ENCODE data around the gene HELZ.

DNA sequence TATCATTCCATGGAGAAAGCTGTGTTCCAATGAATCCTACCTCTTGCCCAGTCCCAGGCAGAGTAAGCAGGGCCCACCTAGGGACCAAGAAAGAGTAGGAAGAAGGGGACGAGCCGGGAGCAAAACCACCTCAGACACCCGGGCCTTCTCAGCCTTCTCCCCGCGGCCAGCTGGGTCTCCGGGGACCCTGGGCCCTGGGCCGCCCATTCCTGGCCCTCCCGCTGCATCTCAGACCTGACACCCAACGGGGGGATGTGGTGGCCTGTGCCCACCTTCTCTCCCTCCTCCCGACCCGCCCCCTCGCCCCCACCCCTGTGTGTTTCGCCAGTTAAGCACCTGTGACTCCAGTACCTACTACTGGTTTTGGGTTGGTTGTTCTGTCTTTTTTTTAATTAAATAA, 212.0 kb downstream of the HELZ start:
- TF ChIP-seq ZNF292 (tag by site-specific recombination; IDR thresholded peaks at IDR 0.05; ENCODE audit: borderline replicate concordance, low read depth) (no peak), YY1 (tag by site-specific recombination; IDR thresholded peaks at IDR 0.05) (no peak), ZNF138 (tag by site-specific recombination; IDR thresholded peaks at IDR 0.05; ENCODE audit: borderline replicate concordance) (no peak), ZFP3 (tag by site-specific recombination; IDR thresholded peaks at IDR 0.05; ENCODE audit: low read depth) (no peak), ZNF366 (tag by site-specific recombination; conservative IDR thresholded peaks at IDR 0.05) (no peak), ZNF777 (tag by site-specific recombination; IDR thresholded peaks at IDR 0.05; ENCODE audit: borderline replicate concordance) (no peak), ZNF274 (IDR thresholded peaks at IDR 0.05; ENCODE audit: low read length) (no peak), ZNF274 (tag by site-specific recombination; IDR thresholded peaks at IDR 0.05; ENCODE audit: borderline replicate concordance) (no peak), ZNF433 (tag by site-specific recombination; IDR thresholded peaks at IDR 0.05; ENCODE audit: low read depth) (no peak)
- TF ChIP-seq, protein P1, sequence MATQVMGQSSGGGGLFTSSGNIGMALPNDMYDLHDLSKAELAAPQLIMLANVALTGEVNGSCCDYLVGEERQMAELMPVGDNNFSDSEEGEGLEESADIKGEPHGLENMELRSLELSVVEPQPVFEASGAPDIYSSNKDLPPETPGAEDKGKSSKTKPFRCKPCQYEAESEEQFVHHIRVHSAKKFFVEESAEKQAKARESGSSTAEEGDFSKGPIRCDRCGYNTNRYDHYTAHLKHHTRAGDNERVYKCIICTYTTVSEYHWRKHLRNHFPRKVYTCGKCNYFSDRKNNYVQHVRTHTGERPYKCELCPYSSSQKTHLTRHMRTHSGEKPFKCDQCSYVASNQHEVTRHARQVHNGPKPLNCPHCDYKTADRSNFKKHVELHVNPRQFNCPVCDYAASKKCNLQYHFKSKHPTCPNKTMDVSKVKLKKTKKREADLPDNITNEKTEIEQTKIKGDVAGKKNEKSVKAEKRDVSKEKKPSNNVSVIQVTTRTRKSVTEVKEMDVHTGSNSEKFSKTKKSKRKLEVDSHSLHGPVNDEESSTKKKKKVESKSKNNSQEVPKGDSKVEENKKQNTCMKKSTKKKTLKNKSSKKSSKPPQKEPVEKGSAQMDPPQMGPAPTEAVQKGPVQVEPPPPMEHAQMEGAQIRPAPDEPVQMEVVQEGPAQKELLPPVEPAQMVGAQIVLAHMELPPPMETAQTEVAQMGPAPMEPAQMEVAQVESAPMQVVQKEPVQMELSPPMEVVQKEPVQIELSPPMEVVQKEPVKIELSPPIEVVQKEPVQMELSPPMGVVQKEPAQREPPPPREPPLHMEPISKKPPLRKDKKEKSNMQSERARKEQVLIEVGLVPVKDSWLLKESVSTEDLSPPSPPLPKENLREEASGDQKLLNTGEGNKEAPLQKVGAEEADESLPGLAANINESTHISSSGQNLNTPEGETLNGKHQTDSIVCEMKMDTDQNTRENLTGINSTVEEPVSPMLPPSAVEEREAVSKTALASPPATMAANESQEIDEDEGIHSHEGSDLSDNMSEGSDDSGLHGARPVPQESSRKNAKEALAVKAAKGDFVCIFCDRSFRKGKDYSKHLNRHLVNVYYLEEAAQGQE (tag by site-specific recombination; IDR thresholded peaks at IDR 0.05), result no peak
- TF ChIP-seq, protein P2, sequence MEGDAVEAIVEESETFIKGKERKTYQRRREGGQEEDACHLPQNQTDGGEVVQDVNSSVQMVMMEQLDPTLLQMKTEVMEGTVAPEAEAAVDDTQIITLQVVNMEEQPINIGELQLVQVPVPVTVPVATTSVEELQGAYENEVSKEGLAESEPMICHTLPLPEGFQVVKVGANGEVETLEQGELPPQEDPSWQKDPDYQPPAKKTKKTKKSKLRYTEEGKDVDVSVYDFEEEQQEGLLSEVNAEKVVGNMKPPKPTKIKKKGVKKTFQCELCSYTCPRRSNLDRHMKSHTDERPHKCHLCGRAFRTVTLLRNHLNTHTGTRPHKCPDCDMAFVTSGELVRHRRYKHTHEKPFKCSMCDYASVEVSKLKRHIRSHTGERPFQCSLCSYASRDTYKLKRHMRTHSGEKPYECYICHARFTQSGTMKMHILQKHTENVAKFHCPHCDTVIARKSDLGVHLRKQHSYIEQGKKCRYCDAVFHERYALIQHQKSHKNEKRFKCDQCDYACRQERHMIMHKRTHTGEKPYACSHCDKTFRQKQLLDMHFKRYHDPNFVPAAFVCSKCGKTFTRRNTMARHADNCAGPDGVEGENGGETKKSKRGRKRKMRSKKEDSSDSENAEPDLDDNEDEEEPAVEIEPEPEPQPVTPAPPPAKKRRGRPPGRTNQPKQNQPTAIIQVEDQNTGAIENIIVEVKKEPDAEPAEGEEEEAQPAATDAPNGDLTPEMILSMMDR (tag by site-specific recombination; IDR thresholded peaks at IDR 0.05), result no peak
- TF ChIP-seq, protein P3, sequence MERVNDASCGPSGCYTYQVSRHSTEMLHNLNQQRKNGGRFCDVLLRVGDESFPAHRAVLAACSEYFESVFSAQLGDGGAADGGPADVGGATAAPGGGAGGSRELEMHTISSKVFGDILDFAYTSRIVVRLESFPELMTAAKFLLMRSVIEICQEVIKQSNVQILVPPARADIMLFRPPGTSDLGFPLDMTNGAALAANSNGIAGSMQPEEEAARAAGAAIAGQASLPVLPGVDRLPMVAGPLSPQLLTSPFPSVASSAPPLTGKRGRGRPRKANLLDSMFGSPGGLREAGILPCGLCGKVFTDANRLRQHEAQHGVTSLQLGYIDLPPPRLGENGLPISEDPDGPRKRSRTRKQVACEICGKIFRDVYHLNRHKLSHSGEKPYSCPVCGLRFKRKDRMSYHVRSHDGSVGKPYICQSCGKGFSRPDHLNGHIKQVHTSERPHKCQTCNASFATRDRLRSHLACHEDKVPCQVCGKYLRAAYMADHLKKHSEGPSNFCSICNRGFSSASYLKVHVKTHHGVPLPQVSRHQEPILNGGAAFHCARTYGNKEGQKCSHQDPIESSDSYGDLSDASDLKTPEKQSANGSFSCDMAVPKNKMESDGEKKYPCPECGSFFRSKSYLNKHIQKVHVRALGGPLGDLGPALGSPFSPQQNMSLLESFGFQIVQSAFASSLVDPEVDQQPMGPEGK (tag by site-specific recombination; IDR thresholded peaks at IDR 0.05), result no peak
- TF ChIP-seq, protein P4, sequence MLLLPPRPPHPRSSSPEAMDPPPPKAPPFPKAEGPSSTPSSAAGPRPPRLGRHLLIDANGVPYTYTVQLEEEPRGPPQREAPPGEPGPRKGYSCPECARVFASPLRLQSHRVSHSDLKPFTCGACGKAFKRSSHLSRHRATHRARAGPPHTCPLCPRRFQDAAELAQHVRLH (tag by site-specific recombination; IDR thresholded peaks at IDR 0.05), result no peak
